SK-N-SH treated with all-trans-retinoic acid at 6 μM for 48 hours (cell line): Measurements from ENCODE around the gene CEPT1.

Source experiments
- PATZ1 ChIP-seq: fragments of 250-450 bp; sonication (Bioruptor Pico); IDR thresholded peaks from 2 replicates; pipeline ENCODE4 v1.8.0; 2020; ENCODE audit warnings: mild to moderate bottlenecking, moderate library complexity, borderline replicate concordance
- TF ChIP-seq, protein P1 (sequence below): fragments of 250-450 bp; sonication (Bioruptor Pico); IDR thresholded peaks from 2 replicates; pipeline ENCODE4 v1.5.1; 2021; ENCODE audit warnings: mild to moderate bottlenecking, moderate library complexity

DNA sequence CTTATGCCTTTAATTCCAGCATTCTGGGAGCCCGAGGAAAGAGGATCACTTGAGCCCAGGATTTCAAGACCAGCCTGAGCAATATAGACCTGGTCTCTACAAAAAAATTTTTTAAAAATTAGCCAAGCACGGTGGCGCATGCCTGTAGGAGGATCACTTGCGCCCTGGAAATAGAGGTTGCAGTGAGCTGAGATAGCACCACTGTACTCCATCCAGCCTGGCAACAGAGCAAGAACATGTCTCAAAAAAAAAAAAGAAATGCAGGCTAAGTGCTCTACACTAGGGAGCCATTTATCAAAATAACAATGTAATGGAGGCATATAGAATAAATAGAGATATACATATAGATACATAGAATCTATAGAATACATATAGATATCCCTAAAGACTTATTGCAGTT lies 23.3 kb downstream of the CEPT1 start:
- TF ChIP-seq, protein P1, sequence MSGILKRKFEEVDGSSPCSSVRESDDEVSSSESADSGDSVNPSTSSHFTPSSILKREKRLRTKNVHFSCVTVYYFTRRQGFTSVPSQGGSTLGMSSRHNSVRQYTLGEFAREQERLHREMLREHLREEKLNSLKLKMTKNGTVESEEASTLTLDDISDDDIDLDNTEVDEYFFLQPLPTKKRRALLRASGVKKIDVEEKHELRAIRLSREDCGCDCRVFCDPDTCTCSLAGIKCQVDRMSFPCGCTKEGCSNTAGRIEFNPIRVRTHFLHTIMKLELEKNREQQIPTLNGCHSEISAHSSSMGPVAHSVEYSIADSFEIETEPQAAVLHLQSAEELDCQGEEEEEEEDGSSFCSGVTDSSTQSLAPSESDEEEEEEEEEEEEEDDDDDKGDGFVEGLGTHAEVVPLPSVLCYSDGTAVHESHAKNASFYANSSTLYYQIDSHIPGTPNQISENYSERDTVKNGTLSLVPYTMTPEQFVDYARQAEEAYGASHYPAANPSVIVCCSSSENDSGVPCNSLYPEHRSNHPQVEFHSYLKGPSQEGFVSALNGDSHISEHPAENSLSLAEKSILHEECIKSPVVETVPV, result no peak
- TF ChIP-seq PATZ1, result no peak
